ENCODE results near the gene SOWAHA.
A peak's percentile ranks its signal among the peaks of the same experiment; 100 is the strongest.

SOWAHA gene

GRCh38 chr5:132859889-132860437, 46.9 kb downstream of the SOWAHA start:
- TF ChIP-seq, protein P1, sequence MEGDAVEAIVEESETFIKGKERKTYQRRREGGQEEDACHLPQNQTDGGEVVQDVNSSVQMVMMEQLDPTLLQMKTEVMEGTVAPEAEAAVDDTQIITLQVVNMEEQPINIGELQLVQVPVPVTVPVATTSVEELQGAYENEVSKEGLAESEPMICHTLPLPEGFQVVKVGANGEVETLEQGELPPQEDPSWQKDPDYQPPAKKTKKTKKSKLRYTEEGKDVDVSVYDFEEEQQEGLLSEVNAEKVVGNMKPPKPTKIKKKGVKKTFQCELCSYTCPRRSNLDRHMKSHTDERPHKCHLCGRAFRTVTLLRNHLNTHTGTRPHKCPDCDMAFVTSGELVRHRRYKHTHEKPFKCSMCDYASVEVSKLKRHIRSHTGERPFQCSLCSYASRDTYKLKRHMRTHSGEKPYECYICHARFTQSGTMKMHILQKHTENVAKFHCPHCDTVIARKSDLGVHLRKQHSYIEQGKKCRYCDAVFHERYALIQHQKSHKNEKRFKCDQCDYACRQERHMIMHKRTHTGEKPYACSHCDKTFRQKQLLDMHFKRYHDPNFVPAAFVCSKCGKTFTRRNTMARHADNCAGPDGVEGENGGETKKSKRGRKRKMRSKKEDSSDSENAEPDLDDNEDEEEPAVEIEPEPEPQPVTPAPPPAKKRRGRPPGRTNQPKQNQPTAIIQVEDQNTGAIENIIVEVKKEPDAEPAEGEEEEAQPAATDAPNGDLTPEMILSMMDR (IDR thresholded peaks at IDR 0.05; ENCODE audit: insufficient read depth, low read depth, low read length, missing control alignments) = no peak
- no peak for DNase-seq (ENCODE audit: low read depth)

DNA sequence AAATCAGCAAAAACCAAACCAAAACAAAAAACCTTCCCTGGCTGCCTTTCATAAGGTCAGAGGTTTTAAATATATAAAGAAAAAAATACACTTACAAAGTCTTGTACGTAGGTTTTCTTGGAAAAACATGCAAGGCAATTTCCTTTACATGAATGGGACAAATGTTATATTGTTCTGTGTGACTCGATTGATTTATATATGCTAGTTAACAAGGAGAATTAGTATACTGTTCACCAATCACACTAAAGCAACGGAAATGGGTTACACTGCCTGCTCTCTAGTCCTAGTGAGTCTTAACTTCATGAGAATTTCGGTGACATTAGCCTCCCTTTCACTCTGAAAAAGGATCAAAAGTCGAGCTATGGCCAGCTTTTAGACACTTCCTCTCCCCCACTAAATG, 47.6 kb downstream of the SOWAHA start:
- TF ChIP-seq, protein P1 (IDR thresholded peaks at IDR 0.05; ENCODE audit: insufficient read depth, low read depth, low read length, missing control alignments) = no peak
- no peak for DNase-seq (ENCODE audit: low read depth)

More at GRCh38 chr5:132859889-132860437, 46.9 kb downstream of the SOWAHA start:
- no peak overlapping the region for H3K4me3 ChIP-seq (ENCODE audit: low read depth, low read length)

DNA sequence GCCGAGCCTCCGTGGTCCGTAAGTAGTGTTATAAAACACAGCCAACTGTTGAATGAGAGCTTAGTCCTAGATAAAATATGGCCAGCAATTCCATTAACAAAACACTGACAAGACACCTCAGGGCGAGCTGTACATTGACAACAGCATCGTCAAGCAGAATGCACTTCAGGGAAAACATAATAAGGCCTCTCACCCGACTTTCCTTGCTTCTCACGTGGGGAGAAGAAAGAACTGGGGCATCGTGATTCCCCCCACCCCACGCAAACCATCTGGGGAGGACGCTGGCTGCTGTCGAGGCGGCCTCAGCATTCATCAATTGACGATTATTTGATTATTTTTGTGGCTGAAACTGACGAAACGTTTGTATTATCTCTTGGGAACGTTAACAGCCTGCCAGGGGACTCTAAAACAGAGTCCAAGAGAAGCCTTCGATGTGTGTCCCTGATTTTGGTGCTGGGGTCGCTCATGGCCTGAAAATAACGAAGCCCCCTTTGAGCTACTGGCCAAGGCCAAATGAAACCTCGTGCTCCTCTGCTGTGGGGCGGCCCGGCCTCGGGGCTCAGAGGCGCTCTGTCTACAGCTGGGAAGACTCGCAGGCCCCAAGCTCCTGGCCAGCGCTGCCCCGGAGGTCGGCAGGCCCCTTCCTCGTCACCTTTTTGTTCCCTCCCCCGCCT, 52.7 kb downstream of the SOWAHA start:
- H3K4me3 ChIP-seq (ENCODE audit: low read depth, low read length) = peak overlapping the region; percentile 79
- TF ChIP-seq, protein P1 (IDR thresholded peaks at IDR 0.05; ENCODE audit: insufficient read depth, low read depth, low read length, missing control alignments) = no peak
- DNase-seq (ENCODE audit: low read depth) = no peak

More for the DNA sequence above, 47.6 kb downstream of the SOWAHA start:
- no peak overlapping the region for H3K4me3 ChIP-seq (ENCODE audit: low read depth, low read length)
